Testis (tissue), 2 donors: ENCODE data around the gene ZDHHC7.
"Not testable (repeated sequence)": the region's sequence is repeated elsewhere in the genome, so short reads cannot be mapped to it uniquely, and the experiment has no call there.

Experiments
- POLR2A ChIP-seq: fragments of 450-650 bp; IDR thresholded peaks from one replicate; pipeline ENCODE4 v1.6.1; 2017; ENCODE audit warnings: antibody characterized with exemption, mild to moderate bottlenecking, moderate library complexity
- TF ChIP-seq, protein P1 (sequence below), 3 experiments: fragments of 450-650 bp in 2 of 3; fragments of 200-600 bp in 1 of 3; sonication (generic) in 1 of 3; IDR thresholded peaks; one replicate each; pipeline ENCODE4 v1.5.1; 2016 to 2019; ENCODE audit warnings: antibody characterized with exemption in 3 of 3, mild to moderate bottlenecking in 2 of 3, moderate library complexity in 1 of 3

- TF ChIP-seq, protein P1, sequence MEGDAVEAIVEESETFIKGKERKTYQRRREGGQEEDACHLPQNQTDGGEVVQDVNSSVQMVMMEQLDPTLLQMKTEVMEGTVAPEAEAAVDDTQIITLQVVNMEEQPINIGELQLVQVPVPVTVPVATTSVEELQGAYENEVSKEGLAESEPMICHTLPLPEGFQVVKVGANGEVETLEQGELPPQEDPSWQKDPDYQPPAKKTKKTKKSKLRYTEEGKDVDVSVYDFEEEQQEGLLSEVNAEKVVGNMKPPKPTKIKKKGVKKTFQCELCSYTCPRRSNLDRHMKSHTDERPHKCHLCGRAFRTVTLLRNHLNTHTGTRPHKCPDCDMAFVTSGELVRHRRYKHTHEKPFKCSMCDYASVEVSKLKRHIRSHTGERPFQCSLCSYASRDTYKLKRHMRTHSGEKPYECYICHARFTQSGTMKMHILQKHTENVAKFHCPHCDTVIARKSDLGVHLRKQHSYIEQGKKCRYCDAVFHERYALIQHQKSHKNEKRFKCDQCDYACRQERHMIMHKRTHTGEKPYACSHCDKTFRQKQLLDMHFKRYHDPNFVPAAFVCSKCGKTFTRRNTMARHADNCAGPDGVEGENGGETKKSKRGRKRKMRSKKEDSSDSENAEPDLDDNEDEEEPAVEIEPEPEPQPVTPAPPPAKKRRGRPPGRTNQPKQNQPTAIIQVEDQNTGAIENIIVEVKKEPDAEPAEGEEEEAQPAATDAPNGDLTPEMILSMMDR (IDR thresholded peaks at IDR 0.05): not testable (repeated sequence)
- TF ChIP-seq POLR2A: not testable (repeated sequence)
Measured at GRCh38 chr16:84938616-84939015, 72.7 kb downstream of the ZDHHC7 start.
